ENCODE data around the gene KIAA1958. TPM values are rescaled to one million over a fixed set of nuclear protein-coding genes. Genes with fewer than 3 reads are reported as not detected.

KIAA1958 gene
- polyA plus RNA-seq, 3 donors: 1.9 to 4.2 (median 1.9) TPM

DNA sequence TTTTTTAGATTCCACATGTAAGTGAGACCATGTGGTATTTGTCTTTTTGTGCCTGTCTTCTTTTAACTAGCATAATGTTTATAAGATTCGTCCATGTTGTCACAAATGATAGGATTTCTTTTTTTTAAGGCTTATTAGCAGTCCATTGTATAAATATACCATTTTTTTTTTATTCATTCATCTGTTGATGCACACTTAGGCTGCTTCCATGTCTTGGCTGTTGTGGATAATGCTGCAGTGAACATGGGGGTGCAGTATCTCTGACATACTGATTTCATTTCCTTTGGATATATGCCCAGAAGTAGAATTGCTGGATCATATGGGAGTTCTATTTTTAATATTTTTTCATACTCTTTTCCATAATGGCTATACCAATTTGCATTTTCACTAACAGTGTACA is 48.7 kb downstream of the KIAA1958 start:
- WGBS (ENCODE audit: insufficient coverage): no CpG with 5 or more reads among the region's 1 CpG
- Histone ChIP-seq H3K4me2 (replicated peaks; ENCODE audit: extremely low read depth, low read length, poor library complexity, severe bottlenecking) (no peak overlapping the region), H3K27ac (ENCODE audit: low read depth in 1 of 2, low read length in 2 of 2) (no peak overlapping the region)

DNA sequence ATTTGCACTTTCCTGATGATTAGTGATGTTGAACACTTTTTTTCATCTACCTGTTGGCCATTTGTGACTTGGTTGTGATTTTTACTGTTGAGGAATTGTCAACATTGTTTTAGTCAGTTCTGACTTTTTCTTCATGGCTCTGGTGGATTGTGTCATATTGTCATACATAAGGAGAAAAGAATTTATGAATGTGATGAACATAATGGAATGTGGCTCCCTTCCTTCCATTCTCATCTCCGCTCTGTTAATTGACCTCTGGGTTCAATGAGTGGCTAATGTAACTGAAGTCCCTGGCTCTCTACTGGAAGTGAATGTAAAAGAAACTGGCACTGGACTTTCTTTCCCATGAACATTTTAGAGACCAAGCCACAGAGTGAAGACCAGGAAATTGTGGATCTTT is 49.2 kb downstream of the KIAA1958 start:
- Mint-ChIP-seq H3K4me3 (no peak overlapping the region), H3K36me3 (peaks cover 1 to 4% of the 10 kb centered on the region in 2 donors), H3K9me3 (peaks cover 0 to 3% (median 0%) of the 10 kb centered on the region in 7 donors), H3K27me3 (ENCODE audit: low read depth in 3 of 3) (peaks cover 0 to 1% (median 0%) of the 10 kb centered on the region in 3 donors), H3K4me1 (peaks cover 20% of the 10 kb centered on the region), H3K27ac (peak overlapping the region in 1 of 7 donors; percentile 18)
- Histone ChIP-seq H3K9me3 (replicated peaks in 1 of 2; ENCODE audit: control insufficient read depth in 1 of 2, insufficient read depth in 1 of 2, low read length in 2 of 2) (no peaks in the 10 kb centered on the region), H3K4me3 (replicated peaks in 1 of 3; ENCODE audit: low read depth in 2 of 3, low read length in 3 of 3) (no peak overlapping the region), H4K20me1 (ENCODE audit: insufficient read depth, low read length) (no peaks in the 10 kb centered on the region), H3K4me1 (ENCODE audit: control insufficient read depth in 1 of 2, insufficient read depth in 2 of 2, low read length in 2 of 2) (peaks cover 5% of the 10 kb centered on the region in 2 donors), H3K27ac (ENCODE audit: low read depth in 1 of 2, low read length in 2 of 2) (no peak overlapping the region), H2AFZ (ENCODE audit: insufficient read depth, low read depth, low read length, poor library complexity, severe bottlenecking) (no peak overlapping the region), H3K79me2 (ENCODE audit: insufficient read depth, low read length) (peaks cover 4% of the 10 kb centered on the region), H3K4me2 (replicated peaks; ENCODE audit: extremely low read depth, low read length, poor library complexity, severe bottlenecking) (no peak overlapping the region), H3K9ac (ENCODE audit: insufficient read depth, low read length, poor library complexity, severe bottlenecking) (no peak overlapping the region), H3K36me3 (replicated peaks in 1 of 2; ENCODE audit: control insufficient read depth in 1 of 2, insufficient read depth in 2 of 2, low read length in 2 of 2) (no peaks in the 10 kb centered on the region), H3K27me3 (ENCODE audit: control insufficient read depth in 2 of 2, insufficient read depth in 2 of 2, low read length in 2 of 2) (no peaks in the 10 kb centered on the region)
- TF ChIP-seq, protein P1, sequence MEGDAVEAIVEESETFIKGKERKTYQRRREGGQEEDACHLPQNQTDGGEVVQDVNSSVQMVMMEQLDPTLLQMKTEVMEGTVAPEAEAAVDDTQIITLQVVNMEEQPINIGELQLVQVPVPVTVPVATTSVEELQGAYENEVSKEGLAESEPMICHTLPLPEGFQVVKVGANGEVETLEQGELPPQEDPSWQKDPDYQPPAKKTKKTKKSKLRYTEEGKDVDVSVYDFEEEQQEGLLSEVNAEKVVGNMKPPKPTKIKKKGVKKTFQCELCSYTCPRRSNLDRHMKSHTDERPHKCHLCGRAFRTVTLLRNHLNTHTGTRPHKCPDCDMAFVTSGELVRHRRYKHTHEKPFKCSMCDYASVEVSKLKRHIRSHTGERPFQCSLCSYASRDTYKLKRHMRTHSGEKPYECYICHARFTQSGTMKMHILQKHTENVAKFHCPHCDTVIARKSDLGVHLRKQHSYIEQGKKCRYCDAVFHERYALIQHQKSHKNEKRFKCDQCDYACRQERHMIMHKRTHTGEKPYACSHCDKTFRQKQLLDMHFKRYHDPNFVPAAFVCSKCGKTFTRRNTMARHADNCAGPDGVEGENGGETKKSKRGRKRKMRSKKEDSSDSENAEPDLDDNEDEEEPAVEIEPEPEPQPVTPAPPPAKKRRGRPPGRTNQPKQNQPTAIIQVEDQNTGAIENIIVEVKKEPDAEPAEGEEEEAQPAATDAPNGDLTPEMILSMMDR (IDR thresholded peaks at IDR 0.05): no peak
- WGBS (ENCODE audit: insufficient coverage): no CpG with 5 or more reads among the region's 1 CpG
- intact Hi-C loops (cut with micrococcal nuclease): no loop called here
- DNase-seq: no peak

More for the DNA sequence above, 48.7 kb downstream of the KIAA1958 start:
- Histone ChIP-seq H3K9me3 (replicated peaks in 1 of 2; ENCODE audit: control insufficient read depth in 1 of 2, insufficient read depth in 1 of 2, low read length in 2 of 2) (no peaks in the 10 kb centered on the region), H3K27me3 (ENCODE audit: control insufficient read depth in 2 of 2, insufficient read depth in 2 of 2, low read length in 2 of 2) (no peaks in the 10 kb centered on the region), H3K9ac (ENCODE audit: insufficient read depth, low read length, poor library complexity, severe bottlenecking) (no peak overlapping the region), H2AFZ (ENCODE audit: insufficient read depth, low read depth, low read length, poor library complexity, severe bottlenecking) (no peak overlapping the region), H3K79me2 (ENCODE audit: insufficient read depth, low read length) (peaks cover 4% of the 10 kb centered on the region), H3K4me1 (ENCODE audit: control insufficient read depth in 1 of 2, insufficient read depth in 2 of 2, low read length in 2 of 2) (peaks cover 5% of the 10 kb centered on the region in 2 donors), H3K36me3 (replicated peaks in 1 of 2; ENCODE audit: control insufficient read depth in 1 of 2, insufficient read depth in 2 of 2, low read length in 2 of 2) (no peaks in the 10 kb centered on the region), H3K4me3 (replicated peaks in 1 of 3; ENCODE audit: low read depth in 2 of 3, low read length in 3 of 3) (no peak overlapping the region), H4K20me1 (ENCODE audit: insufficient read depth, low read length) (no peaks in the 10 kb centered on the region)
- Mint-ChIP-seq H3K36me3 (peaks cover 1 to 4% of the 10 kb centered on the region in 2 donors), H3K27me3 (ENCODE audit: low read depth in 3 of 3) (no peaks in the 10 kb centered on the region), H3K9me3 (peaks cover 0 to 3% (median 0%) of the 10 kb centered on the region in 7 donors), H3K27ac (no peak overlapping the region), H3K4me1 (peaks cover 20% of the 10 kb centered on the region), H3K4me3 (no peak overlapping the region)
- no peak for DNase-seq
- TF ChIP-seq, protein P1 (IDR thresholded peaks at IDR 0.05): no peak
- intact Hi-C loops (cut with micrococcal nuclease): no loop called here

All from CD14-positive monocyte (primary cell).